Pancreas (tissue), 10 donors: ENCODE results near the gene GSE1. TPM values are rescaled to one million over a fixed set of nuclear protein-coding genes. Genes with fewer than 3 reads are reported as not detected.

Source experiments
- ATAC-seq, 4 donors: fragments of 200-7000 bp; cut with Tn5 transposase; one replicate each; pipeline versions ENCODE4 v1.8.0 to v1.9.1; 2020; ENCODE audit warnings: mild to moderate bottlenecking in 4 of 4, moderate library complexity in 4 of 4
- DNase-seq, 6 donors: peaks; one replicate each; pipeline ENCODE4 v3.0.0-alpha.2; 2020
- FAIRE-seq: peaks from 2 replicates; lab custom pipeline; 2012; peaks lifted over from hg19 to GRCh38; lab: Jason Lieb, UNC
- H3K27ac ChIP-seq, 4 donors: fragments of 200-600 bp; sonication (generic); 1 replicate in 3 of 4; 2 replicates in 1 of 4; pipeline versions ENCODE4 v1.5.0 to v1.8.0; 2020
- H3K27me3 ChIP-seq, 4 donors: fragments of 200-600 bp; one replicate each; pipeline ENCODE4 v1.8.0; 2021
- H3K36me3 ChIP-seq, 3 donors: fragments of 200-600 bp; sonication (generic) in 1 of 3; one replicate each; pipeline versions ENCODE4 v1.5.0 to v1.8.0; 2020 to 2021
- H3K4me1 ChIP-seq, 3 donors: fragments of 200-600 bp; one replicate each; pipeline ENCODE4 v1.8.0; 2021
- H3K4me3 ChIP-seq, 4 donors: fragments of 200-600 bp; sonication (generic) in 2 of 4; one replicate each; pipeline versions ENCODE4 v1.5.0 to v1.8.0; 2020 to 2021
- H3K9me3 ChIP-seq, 4 donors: fragments of 200-600 bp; one replicate each; pipeline ENCODE4 v1.8.0; 2021
- CTCF ChIP-seq, 4 donors: fragments of 200-600 bp; sonication (generic) in 3 of 4; IDR thresholded peaks; one replicate each; pipeline versions ENCODE4 v1.5.0 to v1.8.0; 2021; ENCODE audit warnings: antibody characterized with exemption in 4 of 4
- WGBS, 2 donors: extraction: QIAGEN DNeasy Blood & Tissue Kit; methylation state at CpG; one replicate each; pipeline ENCODE4 v1.1.7; 2013; 5-methylcytosine and 5-hydroxymethylcytosine counted together
- intact Hi-C, 3 donors: fragments of 100-400 bp; cut with DNase I; formaldehyde crosslinking; loops; one replicate each; pipeline versions ENCODE4 v1.11.1 to v1.14.2; 2022
- polyA plus RNA-seq, 2 donors: library from polyadenylated mRNA; stranded (reverse); fragments of 200-250 nt; gene quantifications; one replicate each; pipeline ENCODE4 v1.2.3, GENCODE V29; 2013
- total RNA-seq, 6 donors: library from RNA; stranded (reverse); fragmentation: NEBNext Ultra II Directional in 4 of 6; extraction: Animal tissue kit (Norgen Biotek cat#: 25700) in 4 of 6; gene quantifications; one replicate each; pipeline versions ENCODE4 v1.2.1 to v1.2.4, GENCODE V29; 2021 to 2023
- donor health status: healthy with polysubstance abuse.
- donor health status: DM: no; HTN: no; CAD: no; lungs with moderate emphysema.
- donor health status: DM: no; HTN: no; CAD: no.
- donor health status: control.
- donor health status: control.
- donor health status: Bipolar disorder and iron deficiency.
- donor health status: DM: yes; HTN: yes; CAD: no.
- donor health status: DM: no; HTN: no; CAD: no.
- donor health status: DM: no; HTN: no; CAD: no.
- donor health status: DM: yes; HTN: yes; CAD: no.

Gene GSE1
- total and polyA plus RNA-seq, 8 donors = 32.0 to 61.5 (median 41.9) TPM

- H3K36me3 ChIP-seq = no peaks in the 10 kb centered on the region
- TF ChIP-seq CTCF (IDR thresholded peaks at IDR 0.05) = no peak
- no peaks in the 10 kb centered on the region for H3K9me3 ChIP-seq
- intact Hi-C loops = no loop called here
- no peaks in the 10 kb centered on the region for H3K27me3 ChIP-seq
- DNase-seq (peak in 1 of 6 donors; percentile 84), FAIRE-seq (no peak), ATAC-seq (no peak)
- H3K27ac ChIP-seq = peak overlapping the region in 3 of 4 donors; percentile 28 to 67 (median 46)
- WGBS, 2 donors = 70 to 73% methylated on average over 11 to 13 of the region's 13 CpGs
- H3K4me1 ChIP-seq = peaks cover 29 to 50% (median 40%) of the 10 kb centered on the region in 3 donors
- H3K4me3 ChIP-seq = no peak overlapping the region
Observed at GRCh38 chr16:85640254-85640558, 27.1 kb downstream of the GSE1 start.

- H3K9me3 ChIP-seq = no peaks in the 10 kb centered on the region
- no peak for TF ChIP-seq CTCF (IDR thresholded peaks at IDR 0.05)
- peaks cover 28 to 46% (median 37%) of the 10 kb centered on the region in 3 donors for H3K4me1 ChIP-seq
- FAIRE-seq (no peak), DNase-seq (peak in 1 of 6 donors; percentile 79), ATAC-seq (no peak)
- no peaks in the 10 kb centered on the region for H3K36me3 ChIP-seq
- peak overlapping the region in 1 of 4 donors; percentile 46 for H3K27ac ChIP-seq
- H3K4me3 ChIP-seq = no peak overlapping the region
- intact Hi-C loops = no loop called here
- 78 to 85% methylated on average over 30 to 31 of the region's 31 CpGs for WGBS, 2 donors
- no peaks in the 10 kb centered on the region for H3K27me3 ChIP-seq
Observed at GRCh38 chr16:85640585-85640984, 27.5 kb downstream of the GSE1 start.

GRCh38 chr16:85641305-85641704 lies 28.2 kb downstream of the GSE1 start:
- DNase-seq (peak in 1 of 6 donors; percentile 40), FAIRE-seq (no peak), ATAC-seq (no peak)
- peak overlapping the region in 3 of 4 donors; percentile 26 to 56 (median 39) for H3K27ac ChIP-seq
- TF ChIP-seq CTCF (IDR thresholded peaks at IDR 0.05) = no peak
- 69 to 72% methylated on average over 19 to 24 of the region's 24 CpGs for WGBS, 2 donors
- H3K36me3 ChIP-seq = no peaks in the 10 kb centered on the region
- no peaks in the 10 kb centered on the region for H3K27me3 ChIP-seq
- no peak overlapping the region for H3K4me3 ChIP-seq
- H3K9me3 ChIP-seq = no peaks in the 10 kb centered on the region
- peaks cover 28 to 39% (median 31%) of the 10 kb centered on the region in 3 donors for H3K4me1 ChIP-seq
- intact Hi-C loops = no loop called here

GRCh38 chr16:85641776-85642176 lies 28.7 kb downstream of the GSE1 start:
- ATAC-seq (peak; percentile 70 to 78 (median 74)), FAIRE-seq (no peak), DNase-seq (peak; percentile 84 to 96 (median 92))
- 27 to 34% methylated on average over 12 of the region's 12 CpGs for WGBS, 2 donors
- H3K4me3 ChIP-seq = no peak overlapping the region
- H3K9me3 ChIP-seq = no peaks in the 10 kb centered on the region
- H3K27me3 ChIP-seq = no peaks in the 10 kb centered on the region
- H3K4me1 ChIP-seq = peaks cover 28 to 34% (median 31%) of the 10 kb centered on the region in 3 donors
- no peak for TF ChIP-seq CTCF (IDR thresholded peaks at IDR 0.05)
- H3K36me3 ChIP-seq = no peaks in the 10 kb centered on the region
- peak overlapping the region in 3 of 4 donors; percentile 26 to 56 (median 39) for H3K27ac ChIP-seq
- intact Hi-C loops = no loop called here

GRCh38 chr16:85642762-85643358 lies 29.7 kb downstream of the GSE1 start:
- FAIRE-seq = no peak
- 82% methylated on average over 28 to 32 of the region's 32 CpGs for WGBS, 2 donors
- TF ChIP-seq CTCF (IDR thresholded peaks at IDR 0.05) = no peak
- Histone ChIP-seq H3K9me3 (no peaks in the 10 kb centered on the region), H3K4me3 (no peak overlapping the region), H3K27me3 (no peaks in the 10 kb centered on the region), H3K27ac (no peak overlapping the region), H3K36me3 (no peaks in the 10 kb centered on the region), H3K4me1 (peaks cover 23 to 25% (median 24%) of the 10 kb centered on the region in 3 donors)
- no peak for DNase-seq
- intact Hi-C loops = no loop called here
- no peak for ATAC-seq
